ENCODE results near the gene FAM193A.
"Not testable (repeated sequence)": the region's sequence is repeated elsewhere in the genome, so short reads cannot be mapped to it uniquely, and the experiment has no call there.

FAM193A gene

GRCh38 chr4:2733001-2733843 lies 196.8 kb downstream of the FAM193A start:
- DNase-seq: no peak

- DNase-seq: no peak
Observed at GRCh38 chr4:2733844-2734574, 197.6 kb downstream of the FAM193A start.

GRCh38 chr4:2734612-2735011 lies 198.2 kb downstream of the FAM193A start:
- DNase-seq: no peak

- no peak for DNase-seq
Observed at GRCh38 chr4:2735869-2736268, 199.4 kb downstream of the FAM193A start.

GRCh38 chr4:2738296-2738695 lies 201.8 kb downstream of the FAM193A start:
- DNase-seq: not testable (repeated sequence)

GRCh38 chr4:2741626-2742025 lies 205.2 kb downstream of the FAM193A start:
- DNase-seq: peak; percentile 5

- DNase-seq: no peak
Observed at GRCh38 chr4:2742081-2742822, 205.8 kb downstream of the FAM193A start.

- no peak for DNase-seq
Observed at GRCh38 chr4:2742823-2743517, 206.5 kb downstream of the FAM193A start.

- no peak for DNase-seq
Observed at GRCh38 chr4:2743518-2744445, 207.3 kb downstream of the FAM193A start.

- no peak for DNase-seq
Observed at GRCh38 chr4:2744576-2745270, 208.3 kb downstream of the FAM193A start.

- DNase-seq: no peak
Observed at GRCh38 chr4:2745516-2745915, 209.1 kb downstream of the FAM193A start.

GRCh38 chr4:2745981-2746806 lies 209.7 kb downstream of the FAM193A start:
- DNase-seq: no peak

GRCh38 chr4:2746891-2747695 lies 210.6 kb downstream of the FAM193A start:
- DNase-seq: no peak

- DNase-seq: no peak
Observed at GRCh38 chr4:2750719-2751605, 214.5 kb downstream of the FAM193A start.

- DNase-seq: no peak
Observed at GRCh38 chr4:2753436-2753835, 217.0 kb downstream of the FAM193A start.

- DNase-seq: peak; percentile 39
Observed at GRCh38 chr4:2754848-2755819, 218.7 kb downstream of the FAM193A start.
